Measurements from ENCODE around the gene TMEM130.
"Not testable (repeated sequence)": the region's sequence is repeated elsewhere in the genome, so short reads cannot be mapped to it uniquely, and the experiment has no call there.

Gene TMEM130

DNA sequence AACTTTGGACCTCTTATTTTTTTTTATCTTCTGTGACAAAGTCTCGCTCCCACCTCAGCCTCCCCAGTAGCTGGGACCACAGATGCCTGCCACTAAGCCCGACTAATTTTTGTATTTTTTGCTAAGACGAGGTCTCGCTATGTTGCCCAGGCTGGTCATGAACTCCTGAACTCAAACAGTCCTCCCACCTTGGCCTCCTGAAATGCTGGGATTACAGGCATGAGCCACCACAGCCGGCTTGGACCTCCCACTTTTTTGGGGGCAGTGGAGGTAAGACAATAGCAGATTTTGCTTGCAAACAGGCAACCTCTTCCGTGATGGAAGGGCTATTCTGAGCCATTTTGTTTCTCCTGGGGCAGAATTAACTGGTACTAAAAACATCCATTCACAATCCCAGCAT is 7.3 kb upstream of the TMEM130 start:
- H3K4me1 ChIP-seq (ENCODE audit: low read length) = peaks cover 16% of the 10 kb centered on the region
- no peak for DNase-seq
- H4K20me1 ChIP-seq (ENCODE audit: insufficient read depth, low read length) = no peaks in the 10 kb centered on the region
- H2AFZ ChIP-seq (ENCODE audit: low read length) = no peak overlapping the region
- no peaks in the 10 kb centered on the region for H3K9me3 ChIP-seq (replicated peaks; ENCODE audit: insufficient read depth, low read length)
- no peak overlapping the region for H3K4me3 ChIP-seq (ENCODE audit: low read length)
- TF ChIP-seq EZH2 (optimal IDR thresholded peaks at IDR 0.05; ENCODE audit: low read depth, low read length) = no peak
- TF ChIP-seq CTCF (IDR thresholded peaks at IDR 0.05; ENCODE audit: low read length) = no peak
- TF ChIP-seq EZH2phosphoT487 (IDR thresholded peaks at IDR 0.05; ENCODE audit: low read length) = no peak
- peaks cover 24% of the 10 kb centered on the region for H3K79me2 ChIP-seq (ENCODE audit: low read length)
- no peaks in the 10 kb centered on the region for H3K9me2 ChIP-seq (replicated peaks; ENCODE audit: insufficient read depth, low read length)
- no peak overlapping the region for H3K4me2 ChIP-seq (ENCODE audit: low read depth, low read length)
- no peaks in the 10 kb centered on the region; the same call in 1 of the 2 replicates for H3K36me3 ChIP-seq (replicated peaks; ENCODE audit: insufficient read depth, low read length)
- H3K27ac ChIP-seq (ENCODE audit: low read length) = no peak overlapping the region
- H3K9ac ChIP-seq (ENCODE audit: low read length) = no peak overlapping the region
- no peaks in the 10 kb centered on the region for H3K27me3 ChIP-seq (replicated peaks; ENCODE audit: insufficient read depth, low read length)
- H3F3A ChIP-seq (ENCODE audit: insufficient read depth, low read length) = peaks cover 30% of the 10 kb centered on the region

- Histone ChIP-seq H3K4me1 (ENCODE audit: low read length) (peaks cover 2% of the 10 kb centered on the region), H2AFZ (ENCODE audit: low read length) (no peak overlapping the region), H3F3A (ENCODE audit: insufficient read depth, low read length) (peaks cover 15% of the 10 kb centered on the region), H3K27ac (ENCODE audit: low read length) (no peak overlapping the region), H3K27me3 (replicated peaks; ENCODE audit: insufficient read depth, low read length) (0 out of 2 replicates have a peak, but pooled peaks cover 4% of the 10 kb centered on the region), H4K20me1 (ENCODE audit: insufficient read depth, low read length) (no peaks in the 10 kb centered on the region), H3K79me2 (ENCODE audit: low read length) (peaks cover 17% of the 10 kb centered on the region), H3K9ac (ENCODE audit: low read length) (no peak overlapping the region), H3K9me2 (replicated peaks; ENCODE audit: insufficient read depth, low read length) (no peaks in the 10 kb centered on the region), H3K4me3 (ENCODE audit: low read length) (no peak overlapping the region), H3K4me2 (ENCODE audit: low read depth, low read length) (no peak overlapping the region), H3K9me3 (replicated peaks; ENCODE audit: insufficient read depth, low read length) (no peaks in the 10 kb centered on the region), H3K36me3 (replicated peaks; ENCODE audit: insufficient read depth, low read length) (no peaks in the 10 kb centered on the region)
- no peak for DNase-seq
- TF ChIP-seq CTCF (IDR thresholded peaks at IDR 0.05; ENCODE audit: low read length) = no peak
- no peak for TF ChIP-seq EZH2phosphoT487 (IDR thresholded peaks at IDR 0.05; ENCODE audit: low read length)
- TF ChIP-seq EZH2 (optimal IDR thresholded peaks at IDR 0.05; ENCODE audit: low read depth, low read length) = no peak
Observed at GRCh38 chr7:98875501-98875900, 5.7 kb upstream of the TMEM130 start.

DNA sequence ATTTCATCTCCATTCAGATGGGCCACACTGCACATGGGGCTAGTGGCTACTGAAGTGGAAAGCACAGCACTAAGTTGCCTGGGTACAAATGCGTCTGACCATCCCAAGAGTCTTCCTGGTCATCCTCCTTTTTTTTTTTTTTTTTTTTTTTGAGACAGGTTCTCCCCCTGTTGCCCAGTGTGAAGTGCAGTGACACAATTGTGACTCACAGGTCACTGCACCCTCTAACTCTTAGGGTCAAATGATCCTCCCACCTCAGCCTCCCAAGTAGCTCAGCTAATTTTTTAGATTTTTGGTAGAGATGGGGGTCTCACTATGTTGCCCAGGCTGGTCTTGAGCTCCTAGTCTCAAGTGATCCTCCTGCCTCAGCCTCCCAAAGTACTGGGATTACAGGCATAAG is 5.1 kb upstream of the TMEM130 start:
- no peaks in the 10 kb centered on the region for H3K4me1 ChIP-seq (ENCODE audit: low read length)
- no peak for DNase-seq
- H3K79me2 ChIP-seq (ENCODE audit: low read length) = peaks cover 12% of the 10 kb centered on the region
- H3K9me3 ChIP-seq (replicated peaks; ENCODE audit: insufficient read depth, low read length) = no peaks in the 10 kb centered on the region
- H3K36me3 ChIP-seq (replicated peaks; ENCODE audit: insufficient read depth, low read length) = no peaks in the 10 kb centered on the region
- H3K4me3 ChIP-seq (ENCODE audit: low read length) = no peak overlapping the region
- peaks cover 4% of the 10 kb centered on the region; the same call in 1 of the 2 replicates for H3K27me3 ChIP-seq (replicated peaks; ENCODE audit: insufficient read depth, low read length)
- H4K20me1 ChIP-seq (ENCODE audit: insufficient read depth, low read length) = no peaks in the 10 kb centered on the region
- H3K27ac ChIP-seq (ENCODE audit: low read length) = no peak overlapping the region
- H3F3A ChIP-seq (ENCODE audit: insufficient read depth, low read length) = peaks cover 9% of the 10 kb centered on the region
- TF ChIP-seq CTCF (IDR thresholded peaks at IDR 0.05; ENCODE audit: low read length) (no peak), EZH2 (optimal IDR thresholded peaks at IDR 0.05; ENCODE audit: low read depth, low read length) (no peak), EZH2phosphoT487 (IDR thresholded peaks at IDR 0.05; ENCODE audit: low read length) (no peak)
- H3K9ac ChIP-seq (ENCODE audit: low read length) = no peak overlapping the region
- no peak overlapping the region for H3K4me2 ChIP-seq (ENCODE audit: low read depth, low read length)
- no peak overlapping the region for H2AFZ ChIP-seq (ENCODE audit: low read length)
- no peaks in the 10 kb centered on the region for H3K9me2 ChIP-seq (replicated peaks; ENCODE audit: insufficient read depth, low read length)

- not testable (repeated sequence) for H3F3A ChIP-seq (ENCODE audit: insufficient read depth, low read length); H3K4me1 ChIP-seq (ENCODE audit: low read length); H3K79me2 ChIP-seq (ENCODE audit: low read length); H3K36me3 ChIP-seq (replicated peaks; ENCODE audit: insufficient read depth, low read length); H3K27ac ChIP-seq (ENCODE audit: low read length); H3K4me3 ChIP-seq (ENCODE audit: low read length); H3K9me3 ChIP-seq (replicated peaks; ENCODE audit: insufficient read depth, low read length); H3K9ac ChIP-seq (ENCODE audit: low read length); H3K9me2 ChIP-seq (replicated peaks; ENCODE audit: insufficient read depth, low read length); H2AFZ ChIP-seq (ENCODE audit: low read length); H3K4me2 ChIP-seq (ENCODE audit: low read depth, low read length); DNase-seq; H4K20me1 ChIP-seq (ENCODE audit: insufficient read depth, low read length)
- H3K27me3 ChIP-seq (replicated peaks; ENCODE audit: insufficient read depth, low read length) = peaks cover 15% of the 10 kb centered on the region
Observed at GRCh38 chr7:98873610-98874009, 3.8 kb upstream of the TMEM130 start.

All from MM.1S (cell line).